ENCODE results near the gene ITM2B. TPM values are rescaled to one million over a fixed set of nuclear protein-coding genes. Genes with fewer than 3 reads are reported as not detected.

ITM2B gene
- polyA plus RNA-seq, 3 donors = 154 to 538 (median 387) TPM

GRCh38 chr13:48251611-48252081 lies 18.6 kb downstream of the ITM2B start:
- 63 to 72% (median 71%) methylated on average over 3 of the region's 3 CpGs for WGBS, 3 donors
- no peak overlapping the region for H3K27ac ChIP-seq (ENCODE audit: low read depth, low read length)

GRCh38 chr13:48252176-48252575 lies 19.2 kb downstream of the ITM2B start:
- 89 to 94% (median 90%) methylated on average over 10 of the region's 10 CpGs for WGBS, 3 donors
- no peak overlapping the region for H3K27ac ChIP-seq (ENCODE audit: low read depth, low read length)

- WGBS, 3 donors = 48 to 85% (median 70%) methylated on average over 2 of the region's 2 CpGs
- H3K27ac ChIP-seq (ENCODE audit: low read depth, low read length) = no peak overlapping the region
Observed at GRCh38 chr13:48253849-48254248, 20.8 kb downstream of the ITM2B start.

- H3K27ac ChIP-seq (ENCODE audit: low read depth, low read length) = no peak overlapping the region
- 92 to 95% (median 95%) methylated on average over 13 of the region's 13 CpGs for WGBS, 3 donors
Observed at GRCh38 chr13:48255090-48255489, 22.1 kb downstream of the ITM2B start.

GRCh38 chr13:48255954-48256353 lies 22.9 kb downstream of the ITM2B start:
- H3K27ac ChIP-seq (ENCODE audit: low read depth, low read length) = no peak overlapping the region
- 56 to 68% (median 59%) methylated on average over 1 of the region's 1 CpG for WGBS, 3 donors

- H3K27ac ChIP-seq (ENCODE audit: low read depth, low read length) = no peak overlapping the region
Observed at GRCh38 chr13:48258002-48258401, 25.0 kb downstream of the ITM2B start.

GRCh38 chr13:48258430-48258829 lies 25.4 kb downstream of the ITM2B start:
- H3K27ac ChIP-seq (ENCODE audit: low read depth, low read length) = no peak overlapping the region
- WGBS, 3 donors = 67 to 94% (median 88%) methylated on average over 3 of the region's 3 CpGs

GRCh38 chr13:48260970-48261369 lies 28.0 kb downstream of the ITM2B start:
- H3K27ac ChIP-seq (ENCODE audit: low read depth, low read length) = no peak overlapping the region
- WGBS, 3 donors = 71 to 82% (median 74%) methylated on average over 4 of the region's 4 CpGs

- no peak overlapping the region for H3K27ac ChIP-seq (ENCODE audit: low read depth, low read length)
- WGBS, 3 donors = 94 to 100% (median 100%) methylated on average over 1 of the region's 1 CpG
Observed at GRCh38 chr13:48263196-48263595, 30.2 kb downstream of the ITM2B start.

- WGBS, 3 donors = 88 to 97% (median 96%) methylated on average over 2 of the region's 2 CpGs
Observed at GRCh38 chr13:48264058-48264457, 31.1 kb downstream of the ITM2B start.

GRCh38 chr13:48265217-48265815 lies 32.3 kb downstream of the ITM2B start:
- WGBS, 3 donors = 68 to 95% (median 77%) methylated on average over 8 of the region's 8 CpGs
- H3K27ac ChIP-seq (ENCODE audit: low read depth, low read length) = no peak overlapping the region

More at GRCh38 chr13:48264058-48264457, 31.1 kb downstream of the ITM2B start:
- no peak overlapping the region for H3K27ac ChIP-seq (ENCODE audit: low read depth, low read length)

- no peak overlapping the region for H3K27ac ChIP-seq (ENCODE audit: low read depth, low read length)
Observed at GRCh38 chr13:48266150-48266549, 33.1 kb downstream of the ITM2B start.

- 85 to 95% (median 87%) methylated on average over 2 of the region's 2 CpGs for WGBS, 3 donors
Observed at GRCh38 chr13:48266701-48267639, 34.0 kb downstream of the ITM2B start.

GRCh38 chr13:48268019-48268418 lies 35.0 kb downstream of the ITM2B start:
- no peak overlapping the region for H3K27ac ChIP-seq (ENCODE audit: low read depth, low read length)
- WGBS, 3 donors = 93 to 95% (median 93%) methylated on average over 4 of the region's 4 CpGs

More at GRCh38 chr13:48266701-48267639, 34.0 kb downstream of the ITM2B start:
- H3K27ac ChIP-seq (ENCODE audit: low read depth, low read length) = no peak overlapping the region

GRCh38 chr13:48273346-48273745 lies 40.3 kb downstream of the ITM2B start:
- no peak overlapping the region for H3K27ac ChIP-seq (ENCODE audit: low read depth, low read length)
- WGBS, 3 donors = 75 to 94% (median 93%) methylated on average over 4 of the region's 4 CpGs

- no peak overlapping the region for H3K27ac ChIP-seq (ENCODE audit: low read depth, low read length)
- 85 to 92% (median 87%) methylated on average over 4 of the region's 4 CpGs for WGBS, 3 donors
Observed at GRCh38 chr13:48275507-48275906, 42.5 kb downstream of the ITM2B start.

GRCh38 chr13:48278806-48279205 lies 45.8 kb downstream of the ITM2B start:
- no peak overlapping the region for H3K27ac ChIP-seq (ENCODE audit: low read depth, low read length)
- 39 to 48% (median 44%) methylated on average over 2 of the region's 2 CpGs for WGBS, 3 donors

- no peak overlapping the region for H3K27ac ChIP-seq (ENCODE audit: low read depth, low read length)
- WGBS, 3 donors = 59 to 68% (median 66%) methylated on average over 1 of the region's 1 CpG
Observed at GRCh38 chr13:48281556-48281955, 48.5 kb downstream of the ITM2B start.

GRCh38 chr13:48291730-48292129 lies 58.7 kb downstream of the ITM2B start:
- H3K27ac ChIP-seq (ENCODE audit: low read depth, low read length) = no peak overlapping the region
- WGBS, 3 donors = 28 to 74% (median 58%) methylated on average over 2 of the region's 2 CpGs
